GM19025 (cell line): ENCODE data around the gene FIZ1.

ENCODE experiments used
- ATAC-seq: cut with Tn5 transposase; IDR thresholded peaks from one replicate; pipeline ENCODE4 v1.9.1; 2021; ENCODE audit warnings: mild to moderate bottlenecking, low read depth, moderate library complexity; ENCODE audit not compliant: unreplicated experiment

FIZ1 gene

DNA sequence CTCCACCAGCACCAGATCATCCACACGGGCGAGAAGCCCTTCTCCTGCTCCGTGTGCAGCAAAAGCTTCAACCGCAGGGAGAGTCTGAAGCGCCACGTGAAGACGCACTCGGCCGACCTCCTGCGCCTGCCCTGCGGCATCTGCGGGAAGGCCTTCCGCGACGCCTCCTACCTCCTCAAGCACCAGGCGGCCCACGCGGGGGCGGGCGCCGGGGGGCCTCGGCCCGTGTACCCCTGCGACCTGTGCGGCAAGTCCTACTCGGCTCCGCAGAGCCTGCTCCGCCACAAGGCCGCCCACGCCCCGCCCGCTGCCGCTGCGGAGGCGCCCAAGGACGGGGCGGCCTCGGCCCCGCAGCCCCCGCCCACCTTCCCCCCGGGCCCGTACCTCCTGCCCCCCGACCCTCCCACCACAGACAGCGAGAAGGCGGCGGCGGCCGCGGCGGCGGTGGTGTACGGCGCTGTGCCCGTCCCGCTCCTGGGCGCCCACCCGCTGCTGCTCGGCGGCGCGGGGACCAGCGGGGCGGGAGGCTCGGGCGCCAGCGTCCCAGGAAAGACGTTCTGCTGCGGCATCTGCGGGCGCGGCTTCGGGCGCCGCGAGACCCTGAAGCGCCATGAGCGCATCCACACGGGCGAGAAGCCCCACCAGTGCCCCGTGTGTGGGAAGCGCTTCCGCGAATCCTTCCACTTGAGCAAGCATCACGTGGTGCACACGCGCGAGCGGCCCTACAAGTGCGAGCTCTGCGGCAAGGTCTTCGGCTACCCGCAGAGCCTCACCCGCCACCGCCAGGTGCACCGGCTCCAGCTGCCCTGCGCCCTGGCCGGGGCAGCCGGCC, 15.6 kb upstream of the FIZ1 start:
- no peak for ATAC-seq

GRCh38 chr19:55613930-55614710, 14.8 kb upstream of the FIZ1 start:
- ATAC-seq = no peak

DNA sequence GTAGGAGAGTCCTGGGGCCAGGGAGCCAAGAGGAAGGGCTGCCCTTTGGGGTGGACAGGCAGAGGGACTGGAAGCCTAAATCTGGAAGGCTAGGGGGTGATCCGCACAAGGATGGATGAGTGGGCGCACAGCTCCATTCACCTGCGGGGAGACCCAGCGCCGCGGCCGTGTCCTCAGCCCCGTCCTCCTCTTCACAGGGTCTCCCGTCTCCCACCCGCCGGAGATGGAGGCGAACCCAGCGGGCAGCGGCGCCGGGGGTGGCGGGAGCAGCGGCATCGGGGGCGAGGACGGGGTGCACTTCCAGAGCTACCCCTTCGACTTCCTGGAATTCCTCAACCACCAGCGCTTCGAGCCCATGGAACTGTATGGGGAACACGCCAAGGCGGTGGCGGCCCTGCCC, 14.1 kb upstream of the FIZ1 start:
- no peak for ATAC-seq

GRCh38 chr19:55611983-55612645, 12.8 kb upstream of the FIZ1 start:
- ATAC-seq = no peak

DNA sequence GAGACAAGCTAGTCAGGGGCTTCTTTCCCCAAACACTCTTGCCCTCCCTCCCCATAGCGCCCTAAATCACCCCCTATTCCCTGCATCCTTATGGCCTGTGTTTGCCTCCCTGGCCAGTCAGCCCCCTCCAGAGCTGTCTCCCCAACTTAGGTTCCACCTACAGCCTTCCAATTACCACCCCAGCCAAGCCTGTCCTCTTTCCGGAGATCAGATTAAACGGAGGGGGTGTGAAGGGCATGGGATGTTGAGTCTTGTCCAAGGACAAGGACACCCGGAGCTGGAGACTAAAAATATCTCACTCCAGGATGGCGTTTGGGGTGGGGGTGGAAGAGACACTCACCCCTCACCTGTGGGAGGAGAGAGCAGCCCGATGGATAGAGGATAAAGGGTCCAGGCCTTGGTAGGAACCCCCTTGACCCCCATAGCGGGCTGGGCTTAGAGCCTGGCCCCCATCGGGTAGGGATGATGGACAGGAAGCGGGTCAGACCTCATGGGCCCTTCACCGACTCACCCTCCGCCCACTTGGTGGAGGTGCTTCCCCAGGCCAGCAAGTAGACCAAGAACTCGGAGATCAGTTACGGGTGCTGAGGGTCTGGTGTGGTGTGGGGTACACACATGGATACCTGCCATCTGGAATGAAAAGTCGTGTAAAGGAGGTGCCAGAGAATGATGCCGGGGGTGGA, 12.1 kb upstream of the FIZ1 start:
- no peak for ATAC-seq

DNA sequence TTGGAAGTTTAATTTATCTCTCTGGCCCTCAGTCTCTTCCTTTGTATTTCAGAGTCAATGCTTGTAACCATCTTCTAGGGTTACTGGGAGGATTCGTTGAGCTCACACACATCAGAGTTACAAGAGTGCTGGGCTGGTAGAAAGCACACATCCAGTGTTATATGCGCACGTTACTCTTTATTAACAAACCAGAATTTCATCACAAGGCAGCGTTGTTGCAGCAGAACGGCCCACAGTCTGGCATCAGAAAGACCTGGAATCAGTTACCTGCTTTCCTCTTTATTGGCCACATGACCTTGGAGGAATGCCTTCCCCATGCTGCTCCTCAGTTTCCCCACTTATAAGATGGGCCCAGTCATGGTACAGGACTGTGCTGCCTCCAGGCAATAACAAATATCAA, 10.0 kb upstream of the FIZ1 start:
- ATAC-seq = no peak

- no peak for ATAC-seq
These were observed 7.5 kb upstream of the FIZ1 start for GRCh38 chr19:55606817-55607216.

- no peak for ATAC-seq
These were observed 7.1 kb upstream of the FIZ1 start for GRCh38 chr19:55606471-55606787.

- ATAC-seq = no peak
These were observed 6.5 kb upstream of the FIZ1 start, which contains the start of gene ZNF865 for GRCh38 chr19:55605637-55606470. ZNF865 (plus strand) TSS chr19:55605647; CDS start chr19:55613619, 7,972 bp downstream.

GRCh38 chr19:55605207-55605636, 5.9 kb upstream of the FIZ1 start:
- peak; percentile 69 for ATAC-seq

- ATAC-seq = no peak
These were observed 4.4 kb upstream of the FIZ1 start for GRCh38 chr19:55603581-55604292.

DNA sequence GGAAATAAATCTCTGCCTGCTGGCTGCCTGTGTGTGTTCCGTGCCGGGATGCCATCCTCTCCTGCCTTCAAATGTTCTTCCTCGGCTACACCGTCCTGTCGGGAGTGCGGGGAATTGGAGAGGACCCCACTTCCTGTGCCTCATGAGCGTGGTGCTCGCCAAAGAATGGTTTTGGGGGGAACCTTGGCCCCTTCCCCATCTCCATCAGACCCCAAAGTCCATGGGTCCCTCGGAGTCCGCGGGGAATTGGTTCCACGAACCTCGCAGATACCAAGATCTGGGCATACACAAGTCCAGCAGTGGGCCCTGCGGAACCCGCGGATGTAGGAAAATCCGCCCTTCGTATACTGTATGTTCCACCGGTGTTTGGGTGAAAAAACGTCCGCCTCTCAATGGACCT, 3.8 kb upstream of the FIZ1 start:
- no peak for ATAC-seq

DNA sequence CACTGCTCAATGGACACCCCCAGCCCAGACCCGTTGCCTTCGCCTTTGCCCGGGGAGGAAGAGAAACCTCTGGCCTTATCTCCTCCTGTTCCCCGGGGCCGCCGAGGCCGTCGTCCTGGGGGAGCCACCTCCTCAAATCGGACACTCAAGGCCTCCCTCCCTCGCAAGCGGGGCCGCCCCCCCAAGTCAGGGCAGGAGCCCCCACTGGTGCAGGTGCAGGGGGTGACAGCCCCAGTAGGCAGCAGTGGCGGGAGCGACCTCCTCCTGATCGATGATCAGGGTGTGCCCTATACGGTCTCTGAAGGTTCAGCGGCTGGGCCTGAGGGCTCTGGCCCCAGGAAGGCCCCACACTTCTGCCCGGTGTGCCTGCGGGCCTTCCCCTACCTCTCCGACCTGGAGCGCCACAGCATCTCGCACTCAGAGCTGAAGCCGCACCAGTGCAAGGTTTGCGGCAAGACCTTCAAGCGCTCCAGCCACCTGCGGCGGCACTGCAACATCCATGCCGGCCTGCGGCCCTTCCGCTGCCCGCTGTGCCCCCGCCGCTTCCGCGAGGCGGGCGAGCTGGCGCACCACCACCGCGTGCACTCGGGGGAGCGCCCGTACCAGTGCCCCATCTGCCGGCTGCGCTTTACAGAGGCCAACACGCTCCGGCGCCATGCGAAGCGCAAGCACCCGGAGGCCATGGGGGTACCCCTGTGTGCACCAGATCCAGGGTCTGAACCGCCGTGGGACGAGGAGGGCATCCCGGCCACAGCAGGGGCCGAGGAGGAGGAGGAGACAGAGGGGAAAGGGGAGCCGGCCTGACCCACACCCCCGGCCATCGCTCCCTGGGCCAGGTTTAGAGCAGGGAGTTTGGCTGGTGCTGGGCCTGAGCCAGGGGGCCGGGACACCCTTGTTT, 3.0 kb upstream of the FIZ1 start:
- no peak for ATAC-seq

GRCh38 chr19:55601084-55601483, 1.8 kb upstream of the FIZ1 start:
- ATAC-seq = no peak

DNA sequence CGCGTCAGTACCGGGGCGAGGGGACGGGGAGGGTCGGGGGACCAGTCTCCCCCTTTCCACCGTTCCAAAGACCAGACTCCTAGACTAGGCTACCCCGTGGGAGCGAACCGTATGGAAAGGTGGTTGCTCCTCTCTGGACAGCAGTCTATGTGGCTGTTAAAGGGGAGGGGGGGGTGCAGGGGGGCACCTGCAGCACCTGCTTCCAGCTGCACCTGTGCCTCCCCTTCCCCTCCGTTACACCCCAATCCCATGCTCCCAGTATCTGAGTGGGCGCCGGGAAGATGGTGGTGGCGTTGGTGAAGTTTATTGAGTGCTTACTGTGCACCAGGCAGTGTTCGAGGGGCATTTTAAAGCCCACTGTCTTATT, 1.3 kb upstream of the FIZ1 start:
- no peak for ATAC-seq

- ATAC-seq = peak; percentile 48
These were observed 735 bp upstream of the FIZ1 start, which contains the start of gene ZNF524 for GRCh38 chr19:55599842-55600661. ZNF524 (plus strand) TSS chr19:55600288; CDS start chr19:55602113, 1,825 bp downstream.

- ATAC-seq = peak; percentile 35
These were observed 424 bp downstream of the FIZ1 start for GRCh38 chr19:55598719-55599467.
